GM12872 (cell line): ENCODE results near the gene PACSIN1.

Source experiments
- TF ChIP-seq, protein P1 (sequence below): IDR thresholded peaks from 3 replicates; pipeline ENCODE4 v1.5.1; 2011; ENCODE audit warnings: low read depth, mild to moderate bottlenecking, low read length, moderate library complexity; ENCODE audit not compliant: insufficient read depth

Gene PACSIN1, protein sequence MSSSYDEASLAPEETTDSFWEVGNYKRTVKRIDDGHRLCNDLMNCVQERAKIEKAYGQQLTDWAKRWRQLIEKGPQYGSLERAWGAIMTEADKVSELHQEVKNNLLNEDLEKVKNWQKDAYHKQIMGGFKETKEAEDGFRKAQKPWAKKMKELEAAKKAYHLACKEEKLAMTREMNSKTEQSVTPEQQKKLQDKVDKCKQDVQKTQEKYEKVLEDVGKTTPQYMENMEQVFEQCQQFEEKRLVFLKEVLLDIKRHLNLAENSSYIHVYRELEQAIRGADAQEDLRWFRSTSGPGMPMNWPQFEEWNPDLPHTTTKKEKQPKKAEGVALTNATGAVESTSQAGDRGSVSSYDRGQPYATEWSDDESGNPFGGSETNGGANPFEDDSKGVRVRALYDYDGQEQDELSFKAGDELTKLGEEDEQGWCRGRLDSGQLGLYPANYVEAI

DNA sequence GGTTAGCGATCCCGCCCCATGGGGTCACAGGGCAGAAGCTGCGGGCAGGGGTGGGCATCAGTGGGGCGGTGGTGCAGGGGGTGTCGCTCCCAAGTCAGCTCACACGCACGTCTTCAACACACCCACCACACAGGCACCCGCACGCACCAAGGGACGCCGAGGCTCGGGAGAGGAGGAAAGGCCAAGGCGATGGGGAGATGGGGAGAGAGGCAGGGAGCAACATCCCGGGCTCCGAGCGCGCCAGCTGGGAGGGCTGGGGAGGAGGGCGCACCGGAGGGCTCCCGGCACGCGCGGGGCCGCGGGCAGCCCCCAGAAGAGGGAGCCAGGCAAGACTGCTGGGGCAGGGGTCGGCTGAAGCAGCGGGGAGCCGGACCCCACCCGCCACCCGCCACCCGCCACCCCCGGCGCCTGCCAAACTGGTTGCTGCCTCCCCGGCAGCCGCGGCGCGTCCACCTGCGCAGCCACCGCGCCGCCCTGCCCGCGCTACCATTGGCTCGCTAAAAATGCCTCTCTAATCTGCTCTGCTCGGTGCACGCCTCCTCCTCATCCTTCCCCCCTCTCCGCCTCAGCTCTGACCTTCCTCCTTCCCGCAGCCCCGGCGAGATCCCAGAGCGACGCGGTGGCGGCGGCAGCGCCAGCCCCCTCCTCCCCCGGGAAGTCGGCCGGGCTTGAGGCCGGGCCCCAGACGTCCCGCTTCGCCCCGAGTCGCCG, at the start of gene PACSIN1:
Gene PACSIN1, plus strand, starts transcription at position 546 of the 711 bp plus-strand sequence. CDS start 60,230 bp downstream, outside the sequence.
- TF ChIP-seq, protein P1, sequence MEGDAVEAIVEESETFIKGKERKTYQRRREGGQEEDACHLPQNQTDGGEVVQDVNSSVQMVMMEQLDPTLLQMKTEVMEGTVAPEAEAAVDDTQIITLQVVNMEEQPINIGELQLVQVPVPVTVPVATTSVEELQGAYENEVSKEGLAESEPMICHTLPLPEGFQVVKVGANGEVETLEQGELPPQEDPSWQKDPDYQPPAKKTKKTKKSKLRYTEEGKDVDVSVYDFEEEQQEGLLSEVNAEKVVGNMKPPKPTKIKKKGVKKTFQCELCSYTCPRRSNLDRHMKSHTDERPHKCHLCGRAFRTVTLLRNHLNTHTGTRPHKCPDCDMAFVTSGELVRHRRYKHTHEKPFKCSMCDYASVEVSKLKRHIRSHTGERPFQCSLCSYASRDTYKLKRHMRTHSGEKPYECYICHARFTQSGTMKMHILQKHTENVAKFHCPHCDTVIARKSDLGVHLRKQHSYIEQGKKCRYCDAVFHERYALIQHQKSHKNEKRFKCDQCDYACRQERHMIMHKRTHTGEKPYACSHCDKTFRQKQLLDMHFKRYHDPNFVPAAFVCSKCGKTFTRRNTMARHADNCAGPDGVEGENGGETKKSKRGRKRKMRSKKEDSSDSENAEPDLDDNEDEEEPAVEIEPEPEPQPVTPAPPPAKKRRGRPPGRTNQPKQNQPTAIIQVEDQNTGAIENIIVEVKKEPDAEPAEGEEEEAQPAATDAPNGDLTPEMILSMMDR, result no peak

DNA sequence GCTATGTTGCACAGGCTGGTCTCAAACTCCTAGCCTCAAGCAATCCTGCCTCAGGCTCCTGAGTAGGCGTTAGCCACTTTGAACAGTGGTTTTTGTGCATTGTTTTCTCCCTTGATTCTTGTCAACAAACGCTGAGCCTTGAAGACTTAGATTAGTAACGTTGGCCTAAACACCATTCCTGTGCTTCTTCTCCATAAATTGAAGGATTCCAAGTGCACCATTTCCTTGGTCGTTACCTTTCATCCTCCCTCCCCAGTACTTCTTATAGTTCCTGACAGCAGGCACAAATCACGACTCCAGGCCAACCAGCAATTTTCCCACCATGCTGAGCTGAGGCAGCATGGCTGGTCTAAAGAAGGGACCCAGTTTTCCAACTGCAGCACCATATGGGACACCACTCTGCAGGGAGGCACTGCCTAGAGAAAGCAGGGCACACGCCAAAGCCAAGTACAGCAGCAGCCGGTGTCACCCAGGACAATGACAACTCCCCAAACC, 49.0 kb upstream of the PACSIN1 start:
- TF ChIP-seq, protein P1, result no peak

DNA sequence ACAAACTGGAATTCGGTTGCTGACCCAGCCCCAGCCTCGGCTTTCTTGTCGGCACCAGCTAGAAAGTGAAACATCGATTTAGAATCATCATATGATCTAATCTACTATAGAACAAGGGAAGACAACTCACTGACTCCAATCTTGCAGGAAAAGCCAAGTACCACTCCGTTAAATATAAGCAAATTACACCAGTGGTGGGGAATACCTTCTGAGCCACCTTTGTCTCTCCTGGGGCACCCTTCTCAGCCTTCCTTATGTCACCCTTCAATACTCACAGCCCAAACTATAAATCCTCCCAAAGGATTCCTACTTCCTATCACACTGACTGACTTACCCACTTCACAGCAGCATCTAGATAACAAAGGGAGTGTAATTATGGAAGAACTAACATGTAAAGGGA, 47.5 kb upstream of the PACSIN1 start:
- TF ChIP-seq, protein P1, result no peak

DNA sequence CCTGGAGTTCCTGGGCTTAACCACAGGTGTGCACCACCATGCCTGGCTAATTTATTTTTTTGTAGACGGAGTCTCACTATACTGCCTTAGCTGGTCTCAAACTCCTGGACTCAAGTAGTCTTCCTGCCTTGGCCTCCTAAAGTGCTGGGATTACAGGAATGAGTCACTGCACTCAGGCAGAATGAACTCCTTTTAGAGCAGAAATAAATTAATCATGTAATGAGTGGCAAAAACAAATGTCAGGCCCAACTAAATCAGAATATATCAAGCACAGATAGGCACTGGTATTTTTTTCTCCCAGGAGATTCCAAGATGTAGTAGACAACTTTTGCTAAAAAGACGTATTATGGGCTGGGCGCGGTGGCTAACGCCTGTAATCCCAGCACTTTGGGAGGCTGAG, 42.6 kb upstream of the PACSIN1 start:
- TF ChIP-seq, protein P1, result no peak

DNA sequence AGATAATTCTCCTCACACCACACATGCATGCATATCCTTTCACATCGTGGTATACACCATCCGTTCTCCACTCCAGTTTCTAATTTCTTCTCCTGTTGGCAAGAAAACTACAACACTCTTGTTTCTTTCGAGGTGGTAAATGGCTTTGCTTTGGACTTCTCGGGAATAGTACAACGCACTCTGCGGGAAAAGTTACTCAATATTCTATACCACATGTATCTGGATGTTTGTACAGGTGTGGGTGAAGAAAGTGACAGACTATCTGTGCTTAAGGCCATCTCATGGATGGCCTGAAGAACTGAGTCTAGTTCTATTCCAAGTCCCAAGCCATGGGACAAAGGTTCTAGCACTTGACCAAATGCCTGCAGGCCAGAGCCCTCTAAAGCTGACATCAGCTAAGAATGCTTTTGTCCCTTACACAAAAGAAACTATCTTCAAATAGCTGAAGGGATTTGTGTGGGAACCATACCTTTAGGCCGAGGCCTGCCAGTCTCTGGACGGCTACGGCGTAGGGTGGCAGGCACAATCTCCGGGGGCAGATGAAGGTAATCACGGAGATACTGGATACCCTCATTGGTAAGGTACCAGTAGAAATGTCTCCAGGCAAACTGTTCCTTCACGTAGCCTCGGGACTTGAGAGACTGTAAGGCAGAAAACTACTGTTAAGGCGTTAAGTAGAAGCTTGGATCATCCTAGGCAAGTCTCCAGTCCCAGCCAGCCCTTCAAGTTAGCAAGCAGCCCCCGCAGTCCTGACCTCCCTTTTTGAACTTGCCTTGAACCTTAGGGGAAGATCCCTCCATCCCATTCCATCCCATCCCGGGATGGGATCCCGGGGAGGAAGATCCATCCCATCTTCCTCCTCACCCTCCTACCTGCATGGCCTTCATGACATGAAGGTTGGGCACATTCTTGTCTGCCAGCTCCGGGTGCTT, 41.4 kb upstream of the PACSIN1 start:
- TF ChIP-seq, protein P1, result no peak

DNA sequence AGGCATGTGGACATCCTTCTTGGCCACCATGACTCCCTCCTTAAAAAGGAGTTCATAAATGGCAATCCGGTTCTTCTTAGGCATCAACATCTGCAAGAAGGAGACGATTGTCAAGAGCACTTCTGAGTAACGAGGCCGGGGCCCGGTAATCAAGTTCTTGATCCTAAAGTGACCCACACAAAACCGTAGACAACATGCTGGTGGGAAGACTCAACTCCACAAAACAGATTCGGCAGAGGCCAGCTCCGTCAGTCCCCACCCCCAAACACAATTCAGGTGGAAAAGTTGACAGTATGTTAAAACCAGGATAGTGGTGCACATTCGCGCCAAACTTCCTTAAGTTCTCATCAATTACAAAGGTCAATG, 40.8 kb upstream of the PACSIN1 start:
- TF ChIP-seq, protein P1, result no peak
